HT1080 (cell line): ENCODE data around the gene KRTAP4-3. TPM values are rescaled to one million over a fixed set of nuclear protein-coding genes. Genes with fewer than 3 reads are reported as not detected.
"Not testable (repeated sequence)": the region's sequence is repeated elsewhere in the genome, so short reads cannot be mapped to it uniquely, and the experiment has no call there.

Experiments
- DNase-seq: peaks from one replicate; pipeline ENCODE4 v3.0.0-alpha.2; 2015; ENCODE audit warnings: low read depth
- small RNA-seq: library from RNA; depleted of rRNA; stranded (forward); fragments of <200 nt; gene quantifications from one replicate; pipeline ENCODE3, GENCODE V24; 2014
- total RNA-seq: library from RNA; depleted of rRNA; stranded (reverse); fragments of >200 nt; shearing (Covaris generic); gene quantifications from 2 replicates; pipeline ENCODE4 v1.2.3, GENCODE V29; 2014; rRNA removed

Gene KRTAP4-3
- total RNA-seq, 1 experiment from 2014 or later, result not detected

DNA sequence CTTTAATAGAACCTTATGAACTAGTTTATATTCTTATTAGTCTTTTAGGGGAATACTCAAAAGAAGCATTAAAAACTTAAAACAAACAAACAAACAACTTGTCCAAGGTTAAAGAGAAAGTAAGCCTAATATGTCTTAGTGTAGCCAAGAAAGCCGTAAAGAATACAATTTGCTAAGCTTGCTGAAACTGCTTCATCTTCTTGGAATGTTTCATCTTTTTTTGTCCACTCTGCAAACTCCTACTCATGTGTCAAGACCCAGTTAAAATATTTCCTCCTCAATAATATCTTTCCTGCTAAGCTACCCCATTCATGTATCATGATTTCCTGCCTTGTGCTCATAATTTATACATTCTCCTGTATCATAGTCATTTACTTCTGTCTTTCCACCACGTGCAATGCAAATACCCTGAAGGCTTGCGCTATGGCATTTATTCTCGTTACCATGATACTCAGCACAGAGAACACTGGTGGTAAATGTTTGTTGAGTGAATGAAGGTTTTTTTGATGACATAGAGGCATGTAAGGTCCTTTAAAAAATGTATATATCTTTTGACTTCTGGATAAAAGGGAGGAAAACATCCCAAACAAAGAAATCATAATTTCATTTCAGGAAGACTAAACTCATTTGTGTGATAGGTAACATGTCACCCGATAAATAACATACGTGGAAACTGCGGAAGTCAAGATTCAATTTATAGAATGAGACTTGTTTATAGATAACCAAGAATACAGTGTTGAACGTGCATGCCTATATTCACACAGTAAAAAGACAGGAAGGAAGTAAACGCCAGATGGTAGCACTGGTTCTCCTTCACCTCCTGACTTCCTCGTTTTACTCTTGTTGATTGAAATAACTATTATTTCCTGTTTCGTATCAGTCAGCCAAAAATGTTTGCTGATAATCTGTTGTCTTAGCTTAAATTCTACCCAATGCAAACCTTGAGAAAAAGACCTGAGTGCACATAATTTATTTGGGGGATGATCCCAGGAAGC is 48.0 kb downstream of the KRTAP4-3 start:
- peak; percentile 45 for DNase-seq

DNA sequence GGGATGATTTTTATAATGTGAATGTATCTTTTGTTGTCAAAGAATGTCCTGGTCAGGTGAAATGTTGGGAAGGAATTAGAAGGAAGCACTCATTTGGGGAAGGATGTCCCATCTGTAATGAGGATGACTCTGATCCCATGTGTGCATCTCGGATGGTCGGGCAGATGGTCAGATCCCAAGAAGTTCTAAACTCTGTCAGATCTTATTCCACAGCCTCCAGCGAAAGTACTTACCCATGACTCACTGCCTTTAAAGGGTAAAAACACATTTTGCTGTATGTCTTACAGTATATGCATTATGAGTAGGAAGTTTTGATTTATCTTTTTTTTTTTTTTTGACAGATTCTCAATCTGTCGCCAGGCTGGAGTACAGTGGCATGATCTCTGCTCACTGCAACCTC is 49.3 kb downstream of the KRTAP4-3 start:
- no peak for DNase-seq

DNA sequence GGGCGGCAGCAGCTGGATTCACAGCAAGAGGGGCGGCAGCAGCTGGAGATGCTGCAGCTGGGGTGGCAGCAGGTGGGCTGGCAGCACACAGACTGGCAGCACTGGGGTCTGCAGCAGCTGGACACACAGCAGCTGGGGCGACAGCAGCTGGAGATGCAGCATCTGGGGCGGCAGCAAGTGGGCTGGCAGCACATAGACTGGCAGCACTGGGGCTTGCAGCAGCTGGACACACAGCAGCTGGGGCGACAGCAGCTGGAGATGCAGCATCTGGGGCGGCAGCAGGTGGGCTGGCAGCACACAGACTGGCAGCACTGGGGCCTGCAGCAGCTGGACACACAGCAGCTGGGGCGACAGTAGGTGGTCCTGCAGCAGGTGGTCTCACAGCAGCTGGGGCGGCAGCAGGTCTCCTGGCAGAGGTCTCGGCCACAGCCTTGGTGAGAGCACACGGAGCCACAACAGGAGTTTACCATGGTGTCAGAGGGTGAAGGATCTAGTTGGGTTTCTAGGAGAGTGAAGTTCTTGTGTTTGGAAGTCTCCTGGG is 50.1 kb downstream of the KRTAP4-3 start, which contains the start of gene KRTAP4-11:
Gene KRTAP4-11, minus strand, starts transcription at position 528 of the 541 bp plus-strand sequence. Its CDS starts 58 bp downstream, at position 470.
- DNase-seq, result not testable (repeated sequence)

Small RNA genes within 50 kb of the gene (small RNA-seq; reads per million reads assigned to genes)
- not detected for gene KRTAP4-17P

Other genes with a start within 250 kb of the KRTAP4-3 start
- gene KRT23, start 230.6 kb downstream of the KRTAP4-3 start, total RNA-seq, result 0.33 TPM in 1 of 2 replicates, not detected in the other
- not detected in 2 replicates for gene KRT39, start 201.3 kb downstream of the KRTAP4-3 start, total RNA-seq
- gene KRT40, start 183.9 kb downstream of the KRTAP4-3 start, total RNA-seq, result not detected in 2 replicates
- not detected in 2 replicates for gene KRTAP3-3, start 174.1 kb downstream of the KRTAP4-3 start, total RNA-seq
- not detected in 2 replicates for gene KRTAP3-2, start 168.3 kb downstream of the KRTAP4-3 start, total RNA-seq
- gene KRTAP3-1, start 159.1 kb downstream of the KRTAP4-3 start, total RNA-seq, result not detected in 2 replicates
- gene KRTAP1-5, start 141.0 kb downstream of the KRTAP4-3 start, total RNA-seq, result not detected in 2 replicates
- not detected in 2 replicates for gene KRTAP1-4, start 138.0 kb downstream of the KRTAP4-3 start, total RNA-seq
- not detected in 2 replicates for gene KRTAP1-3, start 133.3 kb downstream of the KRTAP4-3 start, total RNA-seq
- not detected in 2 replicates for gene KRTAP1-1, start 126.8 kb downstream of the KRTAP4-3 start, total RNA-seq
- gene KRTAP2-1, start 120.9 kb downstream of the KRTAP4-3 start, total RNA-seq, result 2.0 TPM in 1 of 2 replicates, not detected in the other
- not detected in 2 replicates for gene KRTAP2-2, start 113.0 kb downstream of the KRTAP4-3 start, total RNA-seq
- 1.2 and 6.2 TPM in 2 replicates for gene KRTAP2-3, start 108.1 kb downstream of the KRTAP4-3 start, total RNA-seq
- gene KRTAP2-4, start 102.3 kb downstream of the KRTAP4-3 start, total RNA-seq, result not detected in 2 replicates
- not detected in 2 replicates for gene KRTAP4-7, start 84.1 kb downstream of the KRTAP4-3 start, total RNA-seq
- gene KRTAP4-8, start 70.1 kb downstream of the KRTAP4-3 start, total RNA-seq, result not detected in 2 replicates
- not detected in 2 replicates for gene KRTAP4-16, start 66.0 kb downstream of the KRTAP4-3 start, total RNA-seq
- gene KRTAP4-9, start 62.8 kb downstream of the KRTAP4-3 start, total RNA-seq, result 0.29 and 0.57 TPM in 2 replicates
- not detected in 2 replicates for gene KRTAP4-11, start 49.8 kb downstream of the KRTAP4-3 start, total RNA-seq
- not detected in 2 replicates for gene KRTAP4-12, start 44.0 kb downstream of the KRTAP4-3 start, total RNA-seq
- not detected in 2 replicates for gene KRTAP4-6, start 27.7 kb downstream of the KRTAP4-3 start, total RNA-seq
- not detected in 2 replicates for gene KRTAP4-5, start 18.4 kb downstream of the KRTAP4-3 start, total RNA-seq
- not detected in 2 replicates for gene KRTAP4-4, start 7.5 kb downstream of the KRTAP4-3 start, total RNA-seq
- not detected in 2 replicates for gene KRTAP4-2, start 10.0 kb upstream of the KRTAP4-3 start, total RNA-seq
- not detected in 2 replicates for gene KRTAP4-1, start 16.7 kb upstream of the KRTAP4-3 start, total RNA-seq
- not detected in 2 replicates for gene KRTAP9-1, start 21.7 kb upstream of the KRTAP4-3 start, total RNA-seq
- gene KRTAP9-2, start 58.4 kb upstream of the KRTAP4-3 start, total RNA-seq, result not detected in 2 replicates
- not detected in 2 replicates for gene KRTAP9-3, start 64.2 kb upstream of the KRTAP4-3 start, total RNA-seq
- not detected in 2 replicates for gene KRTAP9-8, start 69.8 kb upstream of the KRTAP4-3 start, total RNA-seq
- gene KRTAP9-4, start 81.5 kb upstream of the KRTAP4-3 start, total RNA-seq, result not detected in 2 replicates
- not detected in 2 replicates for gene KRTAP9-9, start 87.2 kb upstream of the KRTAP4-3 start, total RNA-seq
- not detected in 2 replicates for gene KRTAP9-6, start 97.2 kb upstream of the KRTAP4-3 start, total RNA-seq
- gene KRTAP9-7, start 107.5 kb upstream of the KRTAP4-3 start, total RNA-seq, result not detected in 2 replicates
- not detected in 2 replicates for gene KRTAP29-1, start 134.6 kb upstream of the KRTAP4-3 start, total RNA-seq
- not detected in 2 replicates for gene KRTAP16-1, start 141.1 kb upstream of the KRTAP4-3 start, total RNA-seq
- gene KRTAP17-1, start 147.5 kb upstream of the KRTAP4-3 start, total RNA-seq, result not detected in 2 replicates
- not detected in 2 replicates for gene KRT33A, start 182.6 kb upstream of the KRTAP4-3 start, total RNA-seq
- gene KRT33B, start 201.6 kb upstream of the KRTAP4-3 start, total RNA-seq, result not detected in 2 replicates
- 0.80 and 1.2 TPM in 2 replicates for gene KRT34, start 214.1 kb upstream of the KRTAP4-3 start, total RNA-seq
- not detected in 2 replicates for gene KRT31, start 229.4 kb upstream of the KRTAP4-3 start, total RNA-seq